GM21381 (cell line): Measurements from ENCODE around the gene PLCD4.

Experiments
- ATAC-seq: cut with Tn5 transposase; IDR thresholded peaks from one replicate; pipeline ENCODE4 v1.9.1; 2021; ENCODE audit warnings: mild to moderate bottlenecking, moderate library complexity; ENCODE audit not compliant: unreplicated experiment

Gene PLCD4

GRCh38 chr2:218662377-218662776 is 54.7 kb downstream of the PLCD4 start:
- no peak for ATAC-seq

GRCh38 chr2:218662827-218663226 is 55.1 kb downstream of the PLCD4 start:
- no peak for ATAC-seq

GRCh38 chr2:218663901-218664300 is 56.2 kb downstream of the PLCD4 start:
- ATAC-seq, result no peak

GRCh38 chr2:218664653-218665052 is 57.0 kb downstream of the PLCD4 start:
- ATAC-seq, result no peak

GRCh38 chr2:218671097-218671653 is 63.5 kb downstream of the PLCD4 start:
- no peak for ATAC-seq

- peak; percentile 98 for ATAC-seq
Observed at GRCh38 chr2:218671654-218672566, 64.2 kb downstream of the PLCD4 start, which contains the start of the genes RNF25 and STK36. RNF25 (minus strand) TSS chr2:218672002; CDS start chr2:218671970, 32 bp downstream. STK36 (plus strand) TSS chr2:218672086; CDS start chr2:218672830, 744 bp downstream.

GRCh38 chr2:218679119-218679518 is 71.4 kb downstream of the PLCD4 start:
- no peak for ATAC-seq

GRCh38 chr2:218680061-218680460 is 72.4 kb downstream of the PLCD4 start:
- ATAC-seq, result no peak
